Hepatocyte (in vitro differentiated cells): ENCODE measurements around the gene TFCP2.

Experiments used
- CTCF ChIP-seq: fragments of 200-600 bp; sonication (generic); IDR thresholded peaks from 2 replicates; pipeline ENCODE4 v1.5.1; 2016; ENCODE audit warnings: antibody characterized with exemption, mild to moderate bottlenecking; ENCODE audit not compliant: poor library complexity
- EZH2 ChIP-seq: fragments of 200-600 bp; sonication (generic); IDR thresholded peaks from 2 replicates; pipeline ENCODE4 v1.6.1; 2016; ENCODE audit warnings: antibody characterized with exemption, mild to moderate bottlenecking, borderline replicate concordance

GRCh38 chr12:51217968-51218606 is 45.2 kb upstream of the TFCP2 start, which contains the start of gene POU6F1:
- peak; percentile 47 for TF ChIP-seq CTCF
- no peak for TF ChIP-seq EZH2
